AG09319 (cell line): ENCODE measurements around the gene ARHGAP10.
"Not testable (repeated sequence)": the region's sequence is repeated elsewhere in the genome, so short reads cannot be mapped to it uniquely, and the experiment has no call there.

ENCODE experiments used
- DNase-seq: peaks from one replicate; pipeline ENCODE4 v3.0.0-alpha.2; 2010; ENCODE audit warnings: low read depth; ENCODE audit errors: extremely low read depth
- CTCF ChIP-seq: IDR thresholded peaks from 2 replicates; pipeline ENCODE4 v1.5.1; 2011; ENCODE audit warnings: low read depth, mild to moderate bottlenecking, inconsistent platforms, low read length, moderate library complexity

ARHGAP10 gene

GRCh38 chr4:148075438-148075837, 343.6 kb downstream of the ARHGAP10 start:
- TF ChIP-seq CTCF = no peak
- DNase-seq = no peak

GRCh38 chr4:148076964-148077363, 345.1 kb downstream of the ARHGAP10 start:
- TF ChIP-seq CTCF = no peak
- no peak for DNase-seq

GRCh38 chr4:148077581-148077980, 345.7 kb downstream of the ARHGAP10 start:
- TF ChIP-seq CTCF = no peak
- DNase-seq = no peak

- no peak for TF ChIP-seq CTCF
- DNase-seq = no peak
Observed at GRCh38 chr4:148078061-148078460, 346.2 kb downstream of the ARHGAP10 start.

- no peak for DNase-seq
- TF ChIP-seq CTCF = no peak
Observed at GRCh38 chr4:148079961-148080360, 348.1 kb downstream of the ARHGAP10 start.

GRCh38 chr4:148081267-148081666, 349.4 kb downstream of the ARHGAP10 start:
- DNase-seq = no peak
- no peak for TF ChIP-seq CTCF

GRCh38 chr4:148081745-148082144, 349.9 kb downstream of the ARHGAP10 start:
- TF ChIP-seq CTCF = no peak

GRCh38 chr4:148083073-148083472, 351.2 kb downstream of the ARHGAP10 start:
- not testable (repeated sequence) for DNase-seq

More at GRCh38 chr4:148081745-148082144, 349.9 kb downstream of the ARHGAP10 start:
- DNase-seq = no peak
